ENCODE data around the gene CYBA. TPM values are rescaled to one million over a fixed set of nuclear protein-coding genes. Genes with fewer than 3 reads are reported as not detected.

The CYBA gene
- total RNA-seq, 1 donor: 250 TPM

GRCh38 chr16:88667461-88667860 lies 16.6 kb upstream of the CYBA start:
- peak; percentile 64 for DNase-seq (ENCODE audit: insufficient read length, low spot score, missing footprints)
- TF ChIP-seq, protein P1, sequence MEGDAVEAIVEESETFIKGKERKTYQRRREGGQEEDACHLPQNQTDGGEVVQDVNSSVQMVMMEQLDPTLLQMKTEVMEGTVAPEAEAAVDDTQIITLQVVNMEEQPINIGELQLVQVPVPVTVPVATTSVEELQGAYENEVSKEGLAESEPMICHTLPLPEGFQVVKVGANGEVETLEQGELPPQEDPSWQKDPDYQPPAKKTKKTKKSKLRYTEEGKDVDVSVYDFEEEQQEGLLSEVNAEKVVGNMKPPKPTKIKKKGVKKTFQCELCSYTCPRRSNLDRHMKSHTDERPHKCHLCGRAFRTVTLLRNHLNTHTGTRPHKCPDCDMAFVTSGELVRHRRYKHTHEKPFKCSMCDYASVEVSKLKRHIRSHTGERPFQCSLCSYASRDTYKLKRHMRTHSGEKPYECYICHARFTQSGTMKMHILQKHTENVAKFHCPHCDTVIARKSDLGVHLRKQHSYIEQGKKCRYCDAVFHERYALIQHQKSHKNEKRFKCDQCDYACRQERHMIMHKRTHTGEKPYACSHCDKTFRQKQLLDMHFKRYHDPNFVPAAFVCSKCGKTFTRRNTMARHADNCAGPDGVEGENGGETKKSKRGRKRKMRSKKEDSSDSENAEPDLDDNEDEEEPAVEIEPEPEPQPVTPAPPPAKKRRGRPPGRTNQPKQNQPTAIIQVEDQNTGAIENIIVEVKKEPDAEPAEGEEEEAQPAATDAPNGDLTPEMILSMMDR (IDR thresholded peaks at IDR 0.05; ENCODE audit: extremely low read depth, low read depth, low read length): peak; percentile 16
- H2AFZ ChIP-seq (ENCODE audit: low read length): no peak overlapping the region
- H3K9me3 ChIP-seq (ENCODE audit: low read depth, low read length): no peaks in the 10 kb centered on the region
- peaks cover 14% of the 10 kb centered on the region for H3K79me2 ChIP-seq (ENCODE audit: insufficient read depth, low read length)
- peaks cover 6% of the 10 kb centered on the region for H3K4me1 ChIP-seq (ENCODE audit: insufficient read depth, low read length)
- H3K27me3 ChIP-seq (ENCODE audit: insufficient read depth, low read length): no peaks in the 10 kb centered on the region
- no peaks in the 10 kb centered on the region for H3K36me3 ChIP-seq (ENCODE audit: insufficient read depth, low read length)
- H4K20me1 ChIP-seq (ENCODE audit: insufficient read depth, low read length): no peaks in the 10 kb centered on the region
- H3K27ac ChIP-seq (ENCODE audit: low read depth, low read length): no peak overlapping the region
- H3K4me2 ChIP-seq (ENCODE audit: insufficient read depth, low read length): no peak overlapping the region
- H3K4me3 ChIP-seq (ENCODE audit: insufficient read depth, low read length): no peak overlapping the region

DNA sequence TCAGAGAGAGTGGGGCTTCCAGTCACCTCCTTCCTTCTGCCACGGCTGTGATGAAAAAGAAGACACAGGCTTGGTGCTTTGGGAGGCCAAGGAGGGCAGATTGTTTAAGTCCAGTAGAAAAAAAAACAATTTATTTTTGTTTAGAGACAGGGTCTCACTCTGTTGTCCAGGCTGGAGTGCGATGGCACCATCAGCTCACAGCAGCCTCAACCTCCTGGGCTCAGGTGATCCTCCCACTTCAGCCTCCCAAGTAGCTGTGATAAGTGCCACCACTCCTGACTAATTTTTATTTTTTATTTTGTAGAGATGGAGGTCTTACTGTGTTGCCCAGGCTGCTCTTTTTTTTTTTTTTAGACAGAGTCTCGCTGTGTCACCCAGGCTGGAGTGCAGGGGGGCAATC lies 14.7 kb upstream of the CYBA start:
- Histone ChIP-seq H3K79me2 (ENCODE audit: insufficient read depth, low read length) (peaks cover 27% of the 10 kb centered on the region), H3K9me3 (ENCODE audit: low read depth, low read length) (no peaks in the 10 kb centered on the region), H3K36me3 (ENCODE audit: insufficient read depth, low read length) (no peaks in the 10 kb centered on the region), H3K4me2 (ENCODE audit: insufficient read depth, low read length) (no peak overlapping the region), H4K20me1 (ENCODE audit: insufficient read depth, low read length) (no peaks in the 10 kb centered on the region), H3K4me1 (ENCODE audit: insufficient read depth, low read length) (peaks cover 9% of the 10 kb centered on the region), H3K27me3 (ENCODE audit: insufficient read depth, low read length) (no peaks in the 10 kb centered on the region), H3K4me3 (ENCODE audit: insufficient read depth, low read length) (no peak overlapping the region), H3K27ac (ENCODE audit: low read depth, low read length) (no peak overlapping the region), H2AFZ (ENCODE audit: low read length) (no peak overlapping the region)
- DNase-seq (ENCODE audit: insufficient read length, low spot score, missing footprints): no peak
- TF ChIP-seq, protein P1 (IDR thresholded peaks at IDR 0.05; ENCODE audit: extremely low read depth, low read depth, low read length): no peak

DNA sequence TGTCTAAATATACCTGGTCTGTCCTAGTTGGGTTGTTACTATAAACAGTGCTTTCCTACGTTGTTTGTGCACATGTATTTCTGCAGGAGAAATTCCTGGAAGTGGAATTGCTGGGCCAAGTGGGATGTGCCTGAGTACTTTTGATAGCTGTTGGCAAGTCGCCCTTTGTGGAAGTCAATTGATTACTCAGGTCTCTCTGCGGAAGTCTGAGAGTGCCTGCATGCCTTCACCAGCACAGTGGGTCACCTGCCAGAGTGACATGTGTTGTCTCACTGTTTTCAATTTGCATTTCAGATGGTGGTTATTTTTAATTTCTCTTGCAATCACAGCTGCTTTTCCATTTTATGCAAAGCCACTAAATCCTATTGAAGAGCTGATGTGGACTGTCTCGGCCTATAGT lies 14.3 kb upstream of the CYBA start:
- Histone ChIP-seq H3K36me3 (ENCODE audit: insufficient read depth, low read length) (no peaks in the 10 kb centered on the region), H3K4me3 (ENCODE audit: insufficient read depth, low read length) (no peak overlapping the region), H3K9me3 (ENCODE audit: low read depth, low read length) (no peaks in the 10 kb centered on the region), H2AFZ (ENCODE audit: low read length) (no peak overlapping the region), H3K4me2 (ENCODE audit: insufficient read depth, low read length) (no peak overlapping the region), H3K27ac (ENCODE audit: low read depth, low read length) (no peak overlapping the region), H4K20me1 (ENCODE audit: insufficient read depth, low read length) (no peaks in the 10 kb centered on the region), H3K79me2 (ENCODE audit: insufficient read depth, low read length) (peaks cover 29% of the 10 kb centered on the region), H3K27me3 (ENCODE audit: insufficient read depth, low read length) (no peaks in the 10 kb centered on the region), H3K4me1 (ENCODE audit: insufficient read depth, low read length) (peaks cover 9% of the 10 kb centered on the region)
- TF ChIP-seq, protein P1 (IDR thresholded peaks at IDR 0.05; ENCODE audit: extremely low read depth, low read depth, low read length): no peak
- peak; percentile 65 for DNase-seq (ENCODE audit: insufficient read length, low spot score, missing footprints)

GRCh38 chr16:88662843-88663606 lies 12.2 kb upstream of the CYBA start, which contains the start of gene MVD:
Gene MVD, minus strand, starts transcription at chr16:88663091. Its CDS starts 11 bp downstream, at chr16:88663080.
- H3K27me3 ChIP-seq (ENCODE audit: insufficient read depth, low read length): no peaks in the 10 kb centered on the region

More at GRCh38 chr16:88662843-88663606, 12.2 kb upstream of the CYBA start, which contains the start of gene MVD:
- H3K27ac ChIP-seq (ENCODE audit: low read depth, low read length): peak within 1 kb of the TSS; percentile 83
- H3K4me3 ChIP-seq (ENCODE audit: insufficient read depth, low read length): peak within 1 kb of the TSS; percentile 91
- no peaks in the 10 kb centered on the region for H3K9me3 ChIP-seq (ENCODE audit: low read depth, low read length)
- peaks cover 8% of the 10 kb centered on the region for H4K20me1 ChIP-seq (ENCODE audit: insufficient read depth, low read length)
- peaks cover 43% of the 10 kb centered on the region for H3K79me2 ChIP-seq (ENCODE audit: insufficient read depth, low read length)
- peaks cover 3% of the 10 kb centered on the region for H3K4me1 ChIP-seq (ENCODE audit: insufficient read depth, low read length)
- TF ChIP-seq, protein P1 (IDR thresholded peaks at IDR 0.05; ENCODE audit: extremely low read depth, low read depth, low read length): no peak
- H3K36me3 ChIP-seq (ENCODE audit: insufficient read depth, low read length): no peaks in the 10 kb centered on the region
- peak within 1 kb of the TSS; percentile 95 for H2AFZ ChIP-seq (ENCODE audit: low read length)
- H3K4me2 ChIP-seq (ENCODE audit: insufficient read depth, low read length): peak within 1 kb of the TSS; percentile 87
- peak; percentile 100 for DNase-seq (ENCODE audit: insufficient read length, low spot score, missing footprints)

All from osteoblast (primary cell).